Measurements from ENCODE around the gene NECAB2. TPM values are rescaled to one million over a fixed set of nuclear protein-coding genes. Genes with fewer than 3 reads are reported as not detected.
"Not testable (repeated sequence)": the region's sequence is repeated elsewhere in the genome, so short reads cannot be mapped to it uniquely, and the experiment has no call there.

Gene NECAB2
- total RNA-seq, 1 donor from 2014 or later = 19.6 TPM

- no peak for DNase-seq (ENCODE audit: low read depth, low spot score)
- no peak for TF ChIP-seq CTCF (conservative IDR thresholded peaks at IDR 0.05)
- Mint-ChIP-seq H3K4me1 (peaks cover 9% of the 10 kb centered on the region), H3K4me3 (no peak overlapping the region), H3K27ac (ENCODE audit: unreplicated experiment) (peak overlapping the region; percentile 93), H3K9me3 (no peaks in the 10 kb centered on the region), H3K27me3 (ENCODE audit: low read depth) (no peaks in the 10 kb centered on the region), H3K36me3 (ENCODE audit: low read depth) (no peaks in the 10 kb centered on the region)
Measured at GRCh38 chr16:83946781-83947566, 21.1 kb upstream of the NECAB2 start.

GRCh38 chr16:83947642-83948234 is 20.3 kb upstream of the NECAB2 start:
- H3K27me3 Mint-ChIP-seq (ENCODE audit: low read depth) = no peaks in the 10 kb centered on the region
- H3K27ac Mint-ChIP-seq (ENCODE audit: unreplicated experiment) = no peak overlapping the region
- H3K9me3 Mint-ChIP-seq = no peaks in the 10 kb centered on the region
- no peaks in the 10 kb centered on the region for H3K36me3 Mint-ChIP-seq (ENCODE audit: low read depth)
- peaks cover 9% of the 10 kb centered on the region for H3K4me1 Mint-ChIP-seq
- no peak overlapping the region for H3K4me3 Mint-ChIP-seq
- no peak for DNase-seq (ENCODE audit: low read depth, low spot score)
- TF ChIP-seq CTCF (conservative IDR thresholded peaks at IDR 0.05) = no peak

- H3K4me3 Mint-ChIP-seq = no peak overlapping the region
- peaks cover 3% of the 10 kb centered on the region for H3K27me3 Mint-ChIP-seq (ENCODE audit: low read depth)
- no peaks in the 10 kb centered on the region for H3K9me3 Mint-ChIP-seq
- DNase-seq (ENCODE audit: low read depth, low spot score) = no peak
- H3K4me1 Mint-ChIP-seq = peaks cover 12% of the 10 kb centered on the region
- no peak for TF ChIP-seq CTCF (conservative IDR thresholded peaks at IDR 0.05)
- no peak overlapping the region for H3K27ac Mint-ChIP-seq (ENCODE audit: unreplicated experiment)
- no peaks in the 10 kb centered on the region for H3K36me3 Mint-ChIP-seq (ENCODE audit: low read depth)
Measured at GRCh38 chr16:83948914-83949723, 18.9 kb upstream of the NECAB2 start.

- Mint-ChIP-seq H3K27ac (ENCODE audit: unreplicated experiment) (no peak overlapping the region), H3K9me3 (no peaks in the 10 kb centered on the region), H3K4me1 (peaks cover 16% of the 10 kb centered on the region), H3K4me3 (no peak overlapping the region), H3K27me3 (ENCODE audit: low read depth) (peaks cover 9% of the 10 kb centered on the region), H3K36me3 (ENCODE audit: low read depth) (no peaks in the 10 kb centered on the region)
- no peak for DNase-seq (ENCODE audit: low read depth, low spot score)
- TF ChIP-seq CTCF (conservative IDR thresholded peaks at IDR 0.05) = no peak
Measured at GRCh38 chr16:83949724-83950001, 18.4 kb upstream of the NECAB2 start.

GRCh38 chr16:83950862-83951399 is 17.1 kb upstream of the NECAB2 start:
- not testable (repeated sequence) for H3K9me3 Mint-ChIP-seq; H3K4me3 Mint-ChIP-seq; H3K27ac Mint-ChIP-seq (ENCODE audit: unreplicated experiment); H3K27me3 Mint-ChIP-seq (ENCODE audit: low read depth); H3K36me3 Mint-ChIP-seq (ENCODE audit: low read depth); DNase-seq (ENCODE audit: low read depth, low spot score)
- H3K4me1 Mint-ChIP-seq = peaks cover 12% of the 10 kb centered on the region

All from neural crest cell (in vitro differentiated cells).